ENCODE data around the gene PPP1R37. TPM values are rescaled to one million over a fixed set of nuclear protein-coding genes. Genes with fewer than 3 reads are reported as not detected.

Gene PPP1R37
- total RNA-seq, 4 donors from 2014 or later: 17.2 to 32.4 (median 17.8) TPM

DNA sequence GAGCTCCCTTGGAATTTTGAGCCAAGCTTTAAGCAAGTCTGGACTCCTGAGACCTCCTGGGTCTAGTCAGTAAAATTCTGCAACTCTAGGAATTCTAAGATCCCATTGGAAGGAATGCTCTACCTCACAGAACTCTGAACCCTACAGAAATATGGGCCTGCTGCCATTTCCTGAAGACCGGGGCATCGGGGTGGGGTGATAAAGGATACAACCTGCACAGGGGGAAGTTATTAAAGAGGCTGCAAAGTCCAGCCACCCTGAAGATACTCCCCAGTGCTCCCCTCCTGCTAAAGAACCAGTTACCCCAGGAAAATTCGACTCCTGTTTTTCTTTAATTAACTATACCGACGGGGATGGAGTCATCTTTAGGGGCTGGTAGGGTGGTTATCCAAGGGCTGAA lies 2.4 kb upstream of the PPP1R37 start:
- TF ChIP-seq CTCF (IDR thresholded peaks at IDR 0.05; ENCODE audit: low read depth): no peak

DNA sequence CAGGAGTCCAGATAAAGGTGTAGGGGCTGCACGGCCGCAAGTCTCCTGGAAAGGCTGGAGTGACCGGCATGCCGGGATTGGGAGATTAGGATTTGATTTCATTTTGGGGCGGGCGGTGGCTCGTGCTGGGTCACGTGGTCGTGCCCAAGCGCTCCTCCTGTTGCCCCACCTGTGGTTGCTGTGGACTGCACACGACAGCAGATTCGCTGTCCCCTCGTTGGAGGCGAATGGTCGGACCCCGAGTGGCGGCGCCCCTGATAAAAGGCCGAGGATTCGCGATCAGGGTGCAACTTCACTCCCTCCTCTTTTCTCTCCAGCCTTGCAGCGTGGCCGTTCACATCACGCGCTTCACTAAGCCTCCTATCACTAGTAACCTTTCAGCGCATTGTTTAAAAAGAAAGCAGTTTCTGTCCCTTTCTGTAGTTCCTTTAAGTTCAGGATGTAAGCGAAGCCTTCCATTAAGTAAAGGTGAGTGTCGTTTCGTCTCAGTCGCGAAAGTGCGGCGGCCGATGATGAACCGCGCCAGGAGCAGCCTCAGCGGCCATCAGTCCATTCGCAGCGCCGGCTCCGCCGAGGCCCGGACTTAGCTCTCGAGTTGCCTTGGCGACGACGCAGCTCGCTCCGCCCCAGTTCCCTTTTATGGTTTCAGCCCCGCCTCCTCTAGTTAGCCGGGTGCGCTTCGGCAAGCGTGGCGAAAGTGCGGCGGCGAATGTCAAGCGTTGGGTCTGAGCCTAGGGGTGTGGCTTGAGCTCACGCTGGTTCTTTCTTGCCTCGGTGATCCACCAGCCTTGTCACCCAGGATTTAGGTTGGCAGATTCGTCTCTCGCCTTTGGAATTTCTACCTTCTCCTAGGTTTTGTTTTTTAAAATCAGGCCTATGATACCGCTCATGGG lies 1.7 kb upstream of the PPP1R37 start:
- no peak for TF ChIP-seq CTCF (IDR thresholded peaks at IDR 0.05; ENCODE audit: low read depth)

DNA sequence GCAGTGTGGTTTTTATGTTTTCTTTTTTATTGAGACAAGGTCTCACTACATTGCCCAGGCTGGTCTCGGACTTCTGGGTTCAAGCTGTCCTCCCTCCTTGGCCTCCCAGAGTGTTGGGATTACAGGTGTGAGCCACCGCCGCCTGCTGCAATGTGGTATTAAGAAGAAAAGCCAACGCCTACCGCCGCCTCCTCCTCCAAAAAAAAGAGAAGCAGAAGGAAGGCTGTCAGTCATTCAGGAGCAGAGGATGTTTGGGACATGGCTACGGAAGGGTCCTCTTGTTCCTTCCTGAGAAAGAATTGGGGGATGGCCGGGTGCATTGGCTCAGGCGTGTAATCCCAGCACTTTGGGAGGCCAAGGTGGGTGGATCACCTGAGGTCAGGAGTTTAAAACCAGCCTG lies 1.2 kb downstream of the PPP1R37 start:
- TF ChIP-seq CTCF (IDR thresholded peaks at IDR 0.05; ENCODE audit: low read depth): no peak

GRCh38 chr19:45094707-45095106 lies 1.7 kb downstream of the PPP1R37 start:
- TF ChIP-seq CTCF (IDR thresholded peaks at IDR 0.05; ENCODE audit: low read depth): no peak

- TF ChIP-seq CTCF (IDR thresholded peaks at IDR 0.05; ENCODE audit: low read depth): no peak
Observed at GRCh38 chr19:45095496-45096413, 2.8 kb downstream of the PPP1R37 start.

GRCh38 chr19:45096700-45097099 lies 3.7 kb downstream of the PPP1R37 start:
- no peak for TF ChIP-seq CTCF (IDR thresholded peaks at IDR 0.05; ENCODE audit: low read depth)

- TF ChIP-seq CTCF (IDR thresholded peaks at IDR 0.05; ENCODE audit: low read depth): no peak
Observed at GRCh38 chr19:45097450-45097775, 4.4 kb downstream of the PPP1R37 start.

Data from subcutaneous adipose tissue (tissue), 4 donors.